H1 (cell line): Measurements from ENCODE around the gene SLC66A1. TPM values are rescaled to one million over a fixed set of nuclear protein-coding genes. Genes with fewer than 3 reads are reported as not detected.

Experiments
- CTCF ChIA-PET: fragments of 300-600 bp; sonication (Branson Sonifier 250); formaldehyde crosslinking; loops from one replicate; lab custom pipeline; 2021; ENCODE audit not compliant: partially characterized antibody; lab: Charles Lee
- POLR2A ChIA-PET: fragments of 300-600 bp; sonication (Branson Sonifier 250); formaldehyde crosslinking; loops from one replicate; lab custom pipeline; 2021; ENCODE audit warnings: inconsistent platforms; ENCODE audit not compliant: partially characterized antibody; lab: Charles Lee
- DNase-seq, 2 experiments: peaks; one replicate each; pipeline versions ENCODE4 v3.0.0 to v3.0.0-alpha.2; 2010 to 2022; ENCODE audit warnings: low spot score in 2 of 2, low read depth in 1 of 2, mixed read lengths in 1 of 2
- FAIRE-seq: peaks from 2 replicates; lab custom pipeline; 2011; peaks lifted over from hg19 to GRCh38; lab: Jason Lieb, UNC
- H2AFZ ChIP-seq: 2 replicates; pipeline ENCODE4 v1.8.1; 2012; ENCODE audit warnings: low read length, inconsistent platforms
- H2AK5ac ChIP-seq: 2 replicates; pipeline ENCODE4 v1.6.1; 2013; ENCODE audit warnings: low read depth, low read length
- H2BK120ac ChIP-seq: replicated peaks from 2 replicates; pipeline ENCODE3; 2013; ENCODE audit warnings: low read depth, low read length, inconsistent platforms
- H2BK12ac ChIP-seq: 2 replicates; pipeline ENCODE4 v1.6.1; 2013; ENCODE audit warnings: low read depth, low read length
- H2BK15ac ChIP-seq: 2 replicates; pipeline ENCODE4 v1.6.1; 2013; ENCODE audit warnings: low read length
- H2BK20ac ChIP-seq: 2 replicates; pipeline ENCODE4 v1.6.1; 2013; ENCODE audit warnings: low read length
- H2BK5ac ChIP-seq: 2 replicates; pipeline ENCODE4 v1.6.1; 2013; ENCODE audit warnings: low read depth, low read length
- H3K14ac ChIP-seq: 2 replicates; pipeline ENCODE4 v1.6.1; 2013; ENCODE audit warnings: inconsistent platforms; ENCODE audit not compliant: insufficient read length
- H3K18ac ChIP-seq: 2 replicates; pipeline ENCODE4 v1.6.1; 2013; ENCODE audit warnings: low read length; ENCODE audit errors: extremely low read depth
- H3K23ac ChIP-seq: 2 replicates; pipeline ENCODE4 v1.6.1; 2013; ENCODE audit warnings: inconsistent platforms; ENCODE audit not compliant: insufficient read length
- H3K23me2 ChIP-seq: 2 replicates; pipeline ENCODE4 v1.6.1; 2013; ENCODE audit warnings: low read depth, low read length
- H3K27ac ChIP-seq: 2 replicates; pipeline ENCODE4 v1.6.1; 2011; ENCODE audit warnings: low read depth, low read length, inconsistent platforms
- H3K27me3 ChIP-seq, 4 experiments: replicated peaks in 1 of 4; 1 replicate in 1 of 4; 2 replicates in 3 of 4; pipeline versions ENCODE4 v1.6.1 to v1.8.1; 2011 to 2013; ENCODE audit warnings: low read length in 3 of 4, mild to moderate bottlenecking in 3 of 4, inconsistent platforms in 2 of 4, mixed read lengths in 2 of 4, moderate library complexity in 1 of 4; ENCODE audit not compliant: control insufficient read depth in 3 of 4, insufficient read depth in 3 of 4; ENCODE audit errors: extremely low read depth in 1 of 4
- H3K36me3 ChIP-seq, 4 experiments: 2 replicates each; pipeline versions ENCODE4 v1.6.1 to v1.8.1; 2011 to 2013; ENCODE audit warnings: mild to moderate bottlenecking in 4 of 4, low read length in 3 of 4, moderate library complexity in 2 of 4, control low read depth in 1 of 4, inconsistent platforms in 1 of 4; ENCODE audit not compliant: insufficient read depth in 4 of 4, control insufficient read depth in 2 of 4
- H3K4ac ChIP-seq: replicated peaks from 2 replicates; pipeline ENCODE3; 2013; ENCODE audit warnings: low read length, low read depth, mixed read lengths, inconsistent platforms; ENCODE audit not compliant: insufficient read length
- H3K4me1 ChIP-seq, 4 experiments: replicated peaks in 1 of 4; 1 replicate in 1 of 4; 2 replicates in 3 of 4; pipeline versions ENCODE4 v1.6.1 to v1.8.1; 2011 to 2013; ENCODE audit warnings: low read length in 3 of 4, inconsistent platforms in 2 of 4, mixed read lengths in 1 of 4; ENCODE audit not compliant: insufficient read depth in 4 of 4, control insufficient read depth in 3 of 4
- H3K4me2 ChIP-seq, 2 experiments: 2 replicates each; pipeline versions ENCODE4 v1.6.1 to v1.8.1; 2011 to 2013; ENCODE audit warnings: low read depth in 2 of 2, low read length in 2 of 2, control low read depth in 1 of 2, inconsistent platforms in 1 of 2, mild to moderate bottlenecking in 1 of 2; ENCODE audit not compliant: insufficient read depth in 1 of 2
- H3K4me3 ChIP-seq, 4 experiments: fragments of 200-600, 300-600 bp in 1 of 4; sonication (generic), shearing (Covaris generic), sonication (Bioruptor Twin) in 1 of 4; 2 replicates each; pipeline versions ENCODE4 v1.5.1 to v1.8.1; 2011 to 2016; ENCODE audit warnings: low read length in 4 of 4, low read depth in 3 of 4, control low read depth in 2 of 4, inconsistent platforms in 2 of 4, mild to moderate bottlenecking in 2 of 4, mixed read lengths in 1 of 4, moderate library complexity in 1 of 4; ENCODE audit not compliant: insufficient read depth in 2 of 4; ENCODE audit errors: extremely low read depth in 1 of 4
- H3K56ac ChIP-seq: replicated peaks from 2 replicates; pipeline ENCODE3; 2013; ENCODE audit warnings: low read depth, mild to moderate bottlenecking, mixed read lengths, low read length, inconsistent platforms; ENCODE audit not compliant: insufficient read length
- H3K79me1 ChIP-seq: 2 replicates; pipeline ENCODE4 v1.6.1; 2013; ENCODE audit warnings: low read depth, low read length, control low read depth
- H3K79me2 ChIP-seq, 2 experiments: 2 replicates each; pipeline versions ENCODE4 v1.6.1 to v1.8.1; 2012 to 2013; ENCODE audit warnings: low read length in 2 of 2, mild to moderate bottlenecking in 2 of 2, inconsistent platforms in 1 of 2; ENCODE audit not compliant: insufficient read depth in 2 of 2, control insufficient read depth in 1 of 2
- H3K9ac ChIP-seq, 4 experiments: replicated peaks in 1 of 4; 1 replicate in 1 of 4; 2 replicates in 3 of 4; pipeline versions ENCODE4 v1.6.1 to v1.8.1; 2011 to 2013; ENCODE audit warnings: low read depth in 3 of 4, low read length in 3 of 4, control low read depth in 2 of 4, mild to moderate bottlenecking in 2 of 4, moderate library complexity in 2 of 4, inconsistent platforms in 1 of 4; ENCODE audit errors: extremely low read depth in 1 of 4
- H3K9me3 ChIP-seq, 2 experiments: 2 replicates each; pipeline versions ENCODE4 v1.6.1 to v1.8.1; 2012 to 2013; ENCODE audit warnings: mild to moderate bottlenecking in 2 of 2, moderate library complexity in 2 of 2, control low read depth in 1 of 2, inconsistent platforms in 1 of 2, low read depth in 1 of 2, low read length in 1 of 2, mixed read lengths in 1 of 2; ENCODE audit not compliant: insufficient read depth in 2 of 2
- H4K20me1 ChIP-seq, 2 experiments: replicated peaks in 1 of 2; 2 replicates each; pipeline versions ENCODE3 to v1.8.1; 2011 to 2013; ENCODE audit warnings: inconsistent platforms in 2 of 2, low read length in 2 of 2, mild to moderate bottlenecking in 1 of 2; ENCODE audit not compliant: insufficient read depth in 2 of 2, control insufficient read depth in 1 of 2
- H4K5ac ChIP-seq: 2 replicates; pipeline ENCODE4 v1.6.1; 2013; ENCODE audit warnings: low read length, low read depth, mixed read lengths, inconsistent platforms; ENCODE audit not compliant: insufficient read length
- H4K8ac ChIP-seq: 2 replicates; pipeline ENCODE4 v1.8.0; 2013; ENCODE audit warnings: mild to moderate bottlenecking, moderate library complexity, low read length, inconsistent platforms; ENCODE audit not compliant: insufficient read depth; ENCODE audit errors: extremely low read depth
- H4K91ac ChIP-seq: replicated peaks from 2 replicates; pipeline ENCODE3; 2013; ENCODE audit warnings: low read length, mixed read lengths, inconsistent platforms; ENCODE audit not compliant: insufficient read length
- CHD1 ChIP-seq: IDR thresholded peaks from 2 replicates; pipeline ENCODE4 v1.6.1; 2012; ENCODE audit warnings: low read depth, low read length, improper control_type of control experiment
- CHD2 ChIP-seq: IDR thresholded peaks from 2 replicates; pipeline ENCODE4 v1.6.1; 2012; ENCODE audit warnings: low read length, improper control_type of control experiment
- CREB1 ChIP-seq: IDR thresholded peaks from 2 replicates; pipeline ENCODE4 v1.6.1; 2012; ENCODE audit warnings: inconsistent platforms
- CTBP2 ChIP-seq: IDR thresholded peaks from 2 replicates; pipeline ENCODE4 v1.7.0; 2011; ENCODE audit warnings: borderline replicate concordance, mild to moderate bottlenecking, moderate library complexity, mixed read lengths, low read length; ENCODE audit not compliant: insufficient read depth, insufficient read length
- KDM4A ChIP-seq: IDR thresholded peaks from one replicate; pipeline ENCODE4 v1.7.1; 2012; ENCODE audit warnings: low read depth, mild to moderate bottlenecking, moderate library complexity, low read length, inconsistent platforms; ENCODE audit not compliant: severe bottlenecking
- MAX ChIP-seq: IDR thresholded peaks from 2 replicates; pipeline ENCODE4 v1.6.1; 2012; ENCODE audit warnings: inconsistent platforms
- PHF8 ChIP-seq: fragments of 200-600 bp; sonication (generic); conservative IDR thresholded peaks from 2 replicates; pipeline ENCODE4 v1.7.1; 2012; ENCODE audit warnings: low read depth, mild to moderate bottlenecking, inconsistent platforms, low read length, moderate library complexity
- POLR2A ChIP-seq, 2 experiments: IDR thresholded peaks; 1 replicate in 1 of 2; 2 replicates in 1 of 2; pipeline ENCODE4 v1.6.1; 2011; ENCODE audit warnings: low read depth in 2 of 2, low read length in 2 of 2, mild to moderate bottlenecking in 2 of 2; ENCODE audit errors: control extremely low read depth in 1 of 2
- POU5F1 ChIP-seq: IDR thresholded peaks from 2 replicates; pipeline ENCODE4 v1.6.1; 2011; ENCODE audit warnings: low read depth, mild to moderate bottlenecking, low read length, moderate library complexity
- SAP30 ChIP-seq: fragments of 300-600 bp; sonication (generic); IDR thresholded peaks from 2 replicates; pipeline ENCODE4 v1.7.1; 2012; ENCODE audit warnings: low read length, moderate library complexity, mild to moderate bottlenecking, inconsistent platforms; ENCODE audit not compliant: insufficient read depth, insufficient replicate concordance
- SIX5 ChIP-seq: IDR thresholded peaks from 2 replicates; pipeline ENCODE4 v1.6.1; 2011; ENCODE audit warnings: mild to moderate bottlenecking, low read depth, low read length
- SP1 ChIP-seq: IDR thresholded peaks from 2 replicates; pipeline ENCODE4 v1.6.1; 2011; ENCODE audit warnings: low read depth, low read length
- SRF ChIP-seq: IDR thresholded peaks from 2 replicates; pipeline ENCODE4 v1.6.1; 2011; ENCODE audit warnings: mild to moderate bottlenecking, low read depth, low read length, moderate library complexity
- TEAD4 ChIP-seq: IDR thresholded peaks from 2 replicates; pipeline ENCODE4 v1.6.1; 2012; ENCODE audit warnings: low read depth, low read length, inconsistent platforms, mixed read lengths
- WGBS, 2 experiments: shearing (Covaris generic) in 1 of 2; methylation state at CpG; one replicate each; pipeline versions ENCODE4 v1.1.6 to v1.1.7; 2013 to 2015; ENCODE audit warnings: low lambda C conversion rate in 2 of 2, mixed read lengths in 2 of 2, inconsistent platforms in 1 of 2, low coverage in 1 of 2, missing lambda C conversion rate in 1 of 2; ENCODE audit not compliant: insufficient replicate concordance in 2 of 2, insufficient coverage in 1 of 2, insufficient read length in 1 of 2; ENCODE audit errors: extremely low coverage in 1 of 2, missing lambda C conversion rate in 1 of 2; 5-methylcytosine and 5-hydroxymethylcytosine counted together
- polyA plus RNA-seq, 7 experiments: library from polyadenylated mRNA; depleted of rRNA in 3 of 7; stranded (reverse) in 5 of 7; unstranded in 2 of 7; fragments of >200 nt in 5 of 7; fragments of 200-250 nt in 2 of 7; gene quantifications; 1 replicate in 5 of 7; 2 replicates in 1 of 7; 4 replicates in 1 of 7; pipeline versions ENCODE4 v1.2.1 to v1.2.3, GENCODE V29; 2011 to 2013; ENCODE audit warnings: missing spikeins in 2 of 7, mixed read lengths in 2 of 7
- total RNA-seq: library from RNA; stranded (reverse); fragmentation: NEBNext Ultra II Directional; extraction: Animal tissue kit (Norgen Biotek cat#: 25700); gene quantifications from 2 replicates; pipeline ENCODE4 v1.2.1, GENCODE V29; 2021

SLC66A1 gene
- total and polyA plus RNA-seq, 2 of the 8 experiments (the other 6 are each of a cell fraction or from before 2014, with no cell fraction given) = 16.8 to 27.9 TPM

GRCh38 chr1:19353596-19353995 lies 41.5 kb downstream of the SLC66A1 start:
- Histone ChIP-seq H3K18ac (peak overlapping the region; percentile 89), H3K4me1 (peaks cover 8 to 24% (median 17%) of the 10 kb centered on the region in 4 experiments), H4K20me1 (peaks cover 8 to 11% of the 10 kb centered on the region in 2 experiments), H2AFZ (no peak overlapping the region), H3K4me2 (peak overlapping the region; percentile 26 to 63), H2BK120ac (no peak overlapping the region), H3K36me3 (peaks cover 3 to 31% (median 18%) of the 10 kb centered on the region in 4 experiments; a peak in 6 of 8 replicates), H4K8ac (no peak overlapping the region), H2BK5ac (peak overlapping the region; percentile 54; the same call in 1 of the 2 replicates), H3K79me2 (no peaks in the 10 kb centered on the region), H3K23ac (no peak overlapping the region), H3K79me1 (no peaks in the 10 kb centered on the region; the same call in none of the 2 replicates), H3K9me3 (no peaks in the 10 kb centered on the region), H4K91ac (peak overlapping the region; percentile 62), H2BK15ac (0 out of 2 replicates have a peak overlapping the region, but pooled peaks have one; percentile 81), H3K4me3 (no peak overlapping the region), H2AK5ac (peak overlapping the region; percentile 82; the same call in 1 of the 2 replicates), H3K14ac (no peak overlapping the region), H2BK20ac (peak overlapping the region; percentile 87; the same call in 1 of the 2 replicates), H3K56ac (no peak overlapping the region), H3K27me3 (no peaks in the 10 kb centered on the region), H3K9ac (no peak overlapping the region; a peak in 1 of 7 replicates), H3K27ac (no peak overlapping the region; the same call in 1 of the 2 replicates), H2BK12ac (no peak overlapping the region), H3K23me2 (no peaks in the 10 kb centered on the region), H4K5ac (no peak overlapping the region), H3K4ac (no peak overlapping the region)
- 19% methylated on average over 7 of the region's 8 CpGs; no CpG with 5 or more reads in 1 of the 2 experiments for WGBS, 2 experiments
- DNase-seq = peak; percentile 73 to 79
- ChIA-PET POLR2A (interaction anchor here (1.0 to 1.8 kb wide), 6 partner anchors 9 to 84 kb away, joined by 3 to 7 read pairs (median 4); no protein-coding TSS in a partner anchor), CTCF (interaction anchor here (0.6 to 5.3 kb wide), 19 partner anchors 9 to 960 kb away, joined by 3 to 72 read pairs (median 4); no protein-coding TSS in a partner anchor)
- FAIRE-seq = peak; percentile 58
- TF ChIP-seq SP1 = 0 out of 2 replicates have a peak, but pooled peaks have one; percentile 55
- TF ChIP-seq CTBP2 = no peak
- TF ChIP-seq KDM4A = no peak
- TF ChIP-seq SIX5 = no peak
- 0 out of 2 replicates have a peak, but pooled peaks have one; percentile 50 for TF ChIP-seq CHD2
- TF ChIP-seq POU5F1 = no peak
- TF ChIP-seq TEAD4 = no peak
- TF ChIP-seq CREB1 = peak; percentile 71
- no peak for TF ChIP-seq PHF8
- no peak for TF ChIP-seq SAP30
- TF ChIP-seq POLR2A (IDR thresholded peaks at IDR 0.05; ENCODE audit: control extremely low read depth in 1 of 2, low read depth in 2 of 2, low read length in 2 of 2) = no peak
- no peak for TF ChIP-seq SRF
- no peak for TF ChIP-seq CHD1
- peak; percentile 42; the same call in 1 of the 2 replicates for TF ChIP-seq MAX
